LNCAP (cell line): ENCODE results near the gene SDK1.

Source experiments
- TF ChIP-seq, protein P1 (sequence below): fragments of 450-650 bp; IDR thresholded peaks from 2 replicates; pipeline ENCODE4 v1.5.1; 2017; ENCODE audit warnings: mild to moderate bottlenecking

The SDK1 gene

DNA sequence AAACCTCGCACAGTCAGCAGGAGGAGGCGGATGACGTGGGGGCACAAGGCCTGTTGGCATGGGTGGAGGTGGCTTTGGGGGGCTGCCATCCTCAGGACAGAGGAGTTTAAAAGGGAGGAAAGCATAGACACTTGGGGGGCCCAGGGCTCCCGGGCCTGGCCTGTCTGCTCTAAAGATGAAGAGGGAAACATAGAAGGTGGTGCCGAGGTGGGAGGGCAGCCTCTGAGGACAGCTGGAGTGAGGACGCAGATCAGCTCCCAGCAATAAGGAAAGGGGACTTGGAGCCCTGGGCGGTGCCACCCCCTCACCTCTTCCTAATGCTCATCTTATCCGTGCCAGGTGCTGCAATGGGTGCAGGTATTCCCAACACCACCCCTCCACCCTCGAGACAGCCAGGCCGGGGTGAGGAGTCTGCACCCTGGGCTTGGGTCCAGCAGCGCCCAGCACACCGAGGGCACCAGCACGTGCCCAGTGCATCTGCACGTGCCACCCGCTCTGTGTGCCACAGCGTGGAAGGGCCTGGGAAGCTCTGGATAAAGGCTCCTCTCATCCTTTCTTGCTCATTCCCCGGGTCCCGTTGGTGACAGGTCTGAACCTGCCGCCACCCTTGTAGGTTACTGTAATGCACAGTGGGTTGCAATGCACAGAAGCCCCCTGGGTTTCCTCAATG lies 815.0 kb downstream of the SDK1 start:
- TF ChIP-seq, protein P1, sequence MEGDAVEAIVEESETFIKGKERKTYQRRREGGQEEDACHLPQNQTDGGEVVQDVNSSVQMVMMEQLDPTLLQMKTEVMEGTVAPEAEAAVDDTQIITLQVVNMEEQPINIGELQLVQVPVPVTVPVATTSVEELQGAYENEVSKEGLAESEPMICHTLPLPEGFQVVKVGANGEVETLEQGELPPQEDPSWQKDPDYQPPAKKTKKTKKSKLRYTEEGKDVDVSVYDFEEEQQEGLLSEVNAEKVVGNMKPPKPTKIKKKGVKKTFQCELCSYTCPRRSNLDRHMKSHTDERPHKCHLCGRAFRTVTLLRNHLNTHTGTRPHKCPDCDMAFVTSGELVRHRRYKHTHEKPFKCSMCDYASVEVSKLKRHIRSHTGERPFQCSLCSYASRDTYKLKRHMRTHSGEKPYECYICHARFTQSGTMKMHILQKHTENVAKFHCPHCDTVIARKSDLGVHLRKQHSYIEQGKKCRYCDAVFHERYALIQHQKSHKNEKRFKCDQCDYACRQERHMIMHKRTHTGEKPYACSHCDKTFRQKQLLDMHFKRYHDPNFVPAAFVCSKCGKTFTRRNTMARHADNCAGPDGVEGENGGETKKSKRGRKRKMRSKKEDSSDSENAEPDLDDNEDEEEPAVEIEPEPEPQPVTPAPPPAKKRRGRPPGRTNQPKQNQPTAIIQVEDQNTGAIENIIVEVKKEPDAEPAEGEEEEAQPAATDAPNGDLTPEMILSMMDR, result no peak

DNA sequence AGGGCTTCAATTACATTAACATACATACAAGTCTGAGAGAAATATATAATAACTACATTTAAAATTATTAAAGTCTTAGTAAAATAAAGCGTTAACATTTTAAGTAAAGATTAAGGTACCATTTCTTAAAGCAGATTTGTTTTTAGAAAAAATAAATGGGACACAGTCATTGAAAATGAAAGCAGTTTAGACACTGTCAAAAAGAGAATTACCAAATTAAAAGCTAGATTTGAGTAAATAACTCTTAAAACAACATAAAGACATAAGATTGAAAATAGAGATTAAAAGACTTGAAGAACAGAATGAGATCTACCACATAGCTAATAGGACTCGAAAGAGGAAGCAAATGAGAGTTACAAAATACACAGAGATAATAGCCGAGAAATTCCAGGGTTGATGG lies 818.8 kb downstream of the SDK1 start:
- TF ChIP-seq, protein P1, result no peak

DNA sequence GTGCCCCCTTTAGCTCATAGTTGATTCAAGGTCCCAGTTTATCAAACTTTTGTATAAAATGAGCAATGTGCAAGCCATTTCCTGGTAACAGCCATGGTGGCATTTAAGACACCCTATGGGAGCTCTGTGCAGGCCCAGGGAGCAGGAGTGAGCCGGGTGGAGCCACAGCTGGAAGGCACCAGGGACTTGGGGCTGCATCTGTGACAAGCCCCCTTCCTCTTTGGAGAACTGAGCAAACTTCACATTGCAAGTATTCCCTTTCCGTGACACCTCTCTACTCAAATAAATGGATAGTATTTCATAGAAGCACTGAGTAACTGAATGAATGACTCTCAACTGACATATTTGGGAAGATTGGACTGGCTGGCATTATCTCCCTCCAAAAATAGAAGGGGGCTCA lies 822.3 kb downstream of the SDK1 start:
- TF ChIP-seq, protein P1, result no peak

DNA sequence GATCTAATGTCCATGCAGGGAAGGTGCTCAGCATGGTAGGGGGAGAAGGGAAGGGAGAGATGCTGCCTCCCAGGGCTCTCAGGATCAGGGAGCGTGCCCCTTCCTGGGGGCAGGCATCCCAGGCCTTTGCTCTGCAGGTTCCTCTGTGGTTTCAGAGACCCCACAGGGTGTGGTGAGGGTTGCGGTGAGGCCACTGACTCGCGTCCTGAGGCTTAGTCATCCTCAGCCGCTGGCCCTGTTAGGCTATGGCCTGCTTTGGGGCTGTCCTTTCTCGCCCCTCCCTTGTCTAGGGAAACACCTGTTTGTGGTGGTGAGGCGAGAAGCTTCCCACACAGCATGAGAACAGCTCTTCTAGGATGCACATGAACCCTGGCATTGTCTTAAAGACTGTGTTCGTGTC lies 822.8 kb downstream of the SDK1 start:
- TF ChIP-seq, protein P1, result no peak

DNA sequence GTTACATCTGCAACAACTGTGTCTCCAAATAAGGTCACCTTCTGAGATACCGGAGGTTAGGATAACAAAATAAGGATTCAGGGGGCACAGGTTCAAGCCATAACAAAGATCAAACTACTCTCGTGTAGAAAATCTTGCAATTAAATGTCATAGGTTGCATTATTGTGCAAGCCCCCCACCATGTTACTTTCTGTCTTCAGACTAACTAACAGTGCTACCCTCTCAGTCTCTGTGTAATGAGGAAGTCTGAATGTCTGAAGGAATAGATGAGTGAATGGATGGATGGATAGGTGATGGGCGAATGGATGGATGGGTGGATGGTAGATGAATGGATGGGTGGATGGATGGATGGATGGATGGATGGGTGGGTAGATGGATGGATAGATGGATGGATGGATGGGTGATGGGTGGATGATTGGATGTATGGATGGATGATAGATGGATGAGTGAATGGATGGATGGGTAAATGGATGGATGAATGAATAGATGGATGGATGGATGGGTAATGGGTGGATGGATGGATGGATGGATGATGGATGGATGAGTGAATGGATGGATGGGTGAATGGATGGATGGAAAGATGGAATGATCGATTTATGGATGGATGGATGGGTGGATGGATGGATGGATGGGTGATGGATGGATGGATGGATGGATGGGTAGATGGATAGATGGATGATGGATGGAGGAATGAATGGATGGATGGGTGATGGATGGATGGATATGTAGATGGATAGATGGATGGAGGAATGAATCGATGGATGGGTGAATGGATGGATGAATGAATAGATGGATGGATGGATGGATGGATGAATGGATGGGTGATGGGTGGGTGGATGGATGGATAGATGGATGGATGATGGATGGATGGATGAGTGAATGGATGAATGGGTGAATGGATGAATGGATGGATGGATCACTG lies 823.8 kb downstream of the SDK1 start:
- TF ChIP-seq, protein P1, result no peak

DNA sequence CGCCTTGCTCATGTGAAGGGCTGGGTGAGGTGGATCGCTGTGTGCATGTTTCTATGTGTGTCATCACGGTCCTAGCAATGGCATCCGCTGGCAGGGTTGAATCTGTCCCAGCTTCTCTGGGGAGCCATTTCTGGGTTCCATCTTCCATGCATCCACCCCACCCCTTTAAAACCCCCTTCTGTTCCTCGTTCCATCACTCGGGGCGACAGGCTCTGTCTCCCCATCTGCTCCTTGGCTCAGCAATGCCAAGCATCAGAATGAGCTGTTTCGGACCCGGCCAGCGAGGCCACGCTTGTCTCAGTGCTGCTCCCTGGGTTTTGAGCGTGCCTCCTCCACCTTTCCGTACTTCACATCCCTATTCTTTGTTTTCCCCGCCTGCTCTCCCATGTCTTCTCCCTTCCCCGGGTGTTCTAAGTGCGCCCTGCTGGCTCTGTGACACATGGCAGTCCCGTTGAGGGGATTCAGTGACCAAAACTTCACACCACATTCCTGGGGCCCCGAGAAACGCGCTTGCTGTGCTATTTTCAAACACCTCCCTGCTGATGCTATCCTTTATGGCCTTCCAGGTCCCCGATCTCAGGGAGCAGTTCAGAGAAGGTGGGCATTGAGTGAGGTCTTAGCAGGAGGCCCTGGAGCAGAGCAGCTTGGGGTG lies 827.0 kb downstream of the SDK1 start:
- TF ChIP-seq, protein P1, result no peak

DNA sequence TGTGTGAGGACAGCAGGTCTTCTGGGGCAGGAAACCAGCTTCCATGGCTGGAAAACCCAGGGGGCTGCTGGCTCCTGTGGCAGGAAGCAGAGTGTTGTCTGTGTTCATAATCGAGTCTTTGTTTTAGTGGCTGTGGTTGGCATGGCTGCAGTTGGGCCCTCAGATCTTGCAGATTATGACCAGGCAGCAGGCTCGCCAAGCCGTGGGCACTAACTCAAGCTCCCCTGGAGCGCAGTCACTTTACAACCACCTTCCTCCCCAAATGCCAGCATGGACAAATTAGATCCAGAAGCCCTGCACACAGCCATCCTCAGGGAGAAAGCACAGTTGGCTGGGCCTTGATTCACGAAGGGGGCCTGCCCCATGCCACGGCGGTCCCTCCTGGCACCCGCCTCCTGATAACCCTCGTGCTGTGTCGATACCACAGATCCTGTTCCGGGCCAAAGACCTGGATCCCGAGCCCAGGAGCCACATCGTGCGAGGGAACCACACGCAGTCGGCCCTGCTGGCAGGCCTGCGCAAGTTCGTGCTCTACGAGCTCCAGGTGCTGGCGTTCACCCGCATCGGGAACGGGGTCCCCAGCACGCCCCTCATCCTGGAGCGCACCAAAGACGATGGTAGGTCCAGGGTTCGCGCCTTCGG lies 828.5 kb downstream of the SDK1 start:
- TF ChIP-seq, protein P1, result no peak
